HFFc6 (cell line): ENCODE results near the gene ZNHIT6. TPM values are rescaled to one million over a fixed set of nuclear protein-coding genes. Genes with fewer than 3 reads are reported as not detected.

Experiments
- DNase-seq: peaks from one replicate; pipeline ENCODE4 v3.0.0-alpha.2; 2018
- H3K27ac Mint-ChIP-seq: 2 replicates; pipeline ENCODE4 v1.8.0; 2020; ENCODE audit warnings: mild to moderate bottlenecking, mixed read lengths
- H3K27me3 Mint-ChIP-seq: 2 replicates; pipeline ENCODE4 v1.8.0; 2021; ENCODE audit warnings: mild to moderate bottlenecking, moderate library complexity, mixed read lengths; ENCODE audit not compliant: insufficient read depth
- H3K36me3 Mint-ChIP-seq: 2 replicates; pipeline ENCODE4 v1.8.0; 2021; ENCODE audit warnings: low read depth, mixed read lengths
- H3K4me1 Mint-ChIP-seq: 2 replicates; pipeline ENCODE4 v1.8.0; 2020; ENCODE audit warnings: low read depth, mixed read lengths
- H3K4me3 Mint-ChIP-seq: 2 replicates; pipeline ENCODE4 v1.8.0; 2020; ENCODE audit warnings: mild to moderate bottlenecking, moderate library complexity, mixed read lengths
- H3K9me3 Mint-ChIP-seq: 2 replicates; pipeline ENCODE4 v1.8.0; 2020; ENCODE audit warnings: mild to moderate bottlenecking, mixed read lengths
- CTCF ChIP-seq: fragments of 200-600 bp; sonication (generic); IDR thresholded peaks from 2 replicates; pipeline ENCODE4 v1.5.0; 2021; ENCODE audit warnings: antibody characterized with exemption, mild to moderate bottlenecking
- total RNA-seq, 6 experiments: library from RNA; stranded (reverse); fragmentation: NEBNext Ultra II Directional; extraction: Animal tissue kit (Norgen Biotek cat#: 25700); gene quantifications; 2 replicates in 1 of 6; 3 replicates in 5 of 6; pipeline ENCODE4 v1.2.3, GENCODE V29; 2021

Gene ZNHIT6
- total RNA-seq, 6 experiments from 2014 or later = 21.5 to 25.9 (median 23.6) TPM

DNA sequence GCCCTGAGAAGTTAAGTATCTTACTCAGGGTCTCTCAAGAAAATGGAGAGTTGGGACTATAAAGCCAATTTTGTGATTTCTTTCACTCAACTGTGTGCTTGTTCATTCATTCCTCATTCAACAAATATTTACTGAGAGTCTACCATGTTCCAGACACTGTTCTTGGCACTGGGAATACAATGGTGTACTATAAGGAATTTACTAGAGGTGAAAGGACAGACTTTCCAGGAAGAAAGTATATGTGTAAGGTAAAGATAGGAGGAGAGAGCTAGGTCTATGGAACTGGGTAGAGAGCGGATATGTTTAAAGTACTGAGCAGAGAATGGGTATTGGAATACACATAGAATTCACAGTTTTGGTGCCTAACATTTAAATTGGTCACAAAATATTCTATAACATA lies 42.3 kb downstream of the ZNHIT6 start:
- H3K4me1 Mint-ChIP-seq = peaks cover 26% of the 10 kb centered on the region
- H3K4me3 Mint-ChIP-seq = no peak overlapping the region
- H3K9me3 Mint-ChIP-seq = no peaks in the 10 kb centered on the region

DNA sequence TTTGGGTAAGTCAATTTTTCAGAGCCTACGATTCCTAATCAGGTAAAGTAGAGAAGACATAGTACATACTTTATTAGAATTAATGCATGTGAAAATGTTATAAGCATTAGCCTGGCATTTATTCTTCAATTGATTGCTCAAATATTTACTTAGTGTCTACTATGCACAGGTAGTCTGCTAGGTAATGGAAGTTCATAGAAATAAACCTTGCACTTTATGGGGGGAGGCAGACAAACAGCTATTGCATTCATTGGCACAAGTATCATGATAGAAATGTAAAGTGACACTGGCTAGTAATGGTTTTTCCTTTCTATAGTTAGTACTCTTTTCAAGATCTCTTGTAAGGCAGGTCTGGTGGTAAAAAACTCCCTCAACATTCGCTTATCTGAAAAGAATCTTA lies 44.9 kb downstream of the ZNHIT6 start:
- no peak for DNase-seq
- Mint-ChIP-seq H3K27ac (no peak overlapping the region), H3K27me3 (no peaks in the 10 kb centered on the region), H3K4me3 (no peak overlapping the region), H3K9me3 (no peaks in the 10 kb centered on the region), H3K4me1 (peaks cover 29% of the 10 kb centered on the region), H3K36me3 (peaks cover 18% of the 10 kb centered on the region)
- no peak for TF ChIP-seq CTCF

More for the DNA sequence above, 42.3 kb downstream of the ZNHIT6 start:
- Mint-ChIP-seq H3K36me3 (peaks cover 38% of the 10 kb centered on the region), H3K27me3 (no peaks in the 10 kb centered on the region), H3K27ac (no peak overlapping the region)
- no peak for TF ChIP-seq CTCF
- no peak for DNase-seq

DNA sequence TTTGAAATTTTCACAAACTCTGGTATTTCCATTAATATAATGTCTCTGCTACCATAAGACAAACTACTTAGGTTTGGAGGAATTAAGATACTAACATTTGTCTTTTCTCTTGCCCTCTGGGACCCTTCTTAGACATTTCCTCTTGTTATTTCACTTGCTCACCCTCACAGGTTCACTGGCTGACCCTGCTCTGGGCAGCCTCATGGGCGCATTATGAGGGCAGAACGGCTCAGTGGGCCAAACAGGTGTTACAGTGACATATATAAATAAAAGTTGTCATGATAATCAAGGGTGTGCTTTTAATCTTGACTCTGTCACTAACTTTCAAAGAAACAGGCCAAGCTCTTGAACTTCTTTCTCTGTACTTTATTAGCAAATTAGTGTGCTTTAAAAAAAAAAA lies 46.5 kb downstream of the ZNHIT6 start:
- H3K9me3 Mint-ChIP-seq = no peaks in the 10 kb centered on the region
- DNase-seq = no peak
- TF ChIP-seq CTCF = no peak
- H3K27ac Mint-ChIP-seq = no peak overlapping the region
- H3K27me3 Mint-ChIP-seq = no peaks in the 10 kb centered on the region
- peaks cover 38% of the 10 kb centered on the region for H3K4me1 Mint-ChIP-seq
- H3K36me3 Mint-ChIP-seq = peaks cover 14% of the 10 kb centered on the region
- H3K4me3 Mint-ChIP-seq = no peak overlapping the region

- H3K27ac Mint-ChIP-seq = no peak overlapping the region
- no peak for TF ChIP-seq CTCF
- H3K27me3 Mint-ChIP-seq = no peaks in the 10 kb centered on the region
- peaks cover 50% of the 10 kb centered on the region for H3K4me1 Mint-ChIP-seq
- no peak for DNase-seq
- no peaks in the 10 kb centered on the region for H3K9me3 Mint-ChIP-seq
- H3K36me3 Mint-ChIP-seq = peaks cover 17% of the 10 kb centered on the region
- H3K4me3 Mint-ChIP-seq = no peak overlapping the region
Observed at GRCh38 chr1:85660541-85660940, 47.7 kb downstream of the ZNHIT6 start.

DNA sequence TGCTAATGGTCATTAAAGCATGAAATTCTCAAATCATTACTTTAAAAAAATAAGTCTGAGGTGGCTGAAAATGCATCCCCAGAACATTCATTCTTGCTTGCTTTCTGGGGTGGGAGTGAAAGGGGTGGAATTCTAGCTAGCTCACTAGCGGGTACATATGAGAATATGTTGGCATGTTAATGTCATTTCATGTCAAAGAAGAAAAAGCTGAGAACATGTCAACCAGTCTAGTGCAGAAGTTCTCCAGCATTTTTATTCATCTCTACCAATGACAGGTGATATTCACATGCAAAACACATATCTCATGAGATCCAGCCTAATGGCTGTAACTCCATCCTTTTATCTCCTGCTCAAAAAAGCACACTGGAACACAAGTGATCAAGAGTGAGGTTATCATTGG lies 49.1 kb downstream of the ZNHIT6 start:
- Mint-ChIP-seq H3K27me3 (no peaks in the 10 kb centered on the region), H3K4me3 (peak overlapping the region; percentile 41; the same call in 1 of the 2 replicates), H3K4me1 (peaks cover 61% of the 10 kb centered on the region), H3K9me3 (no peaks in the 10 kb centered on the region), H3K27ac (peak overlapping the region; percentile 80), H3K36me3 (peaks cover 17% of the 10 kb centered on the region)
- no peak for DNase-seq
- no peak for TF ChIP-seq CTCF

DNA sequence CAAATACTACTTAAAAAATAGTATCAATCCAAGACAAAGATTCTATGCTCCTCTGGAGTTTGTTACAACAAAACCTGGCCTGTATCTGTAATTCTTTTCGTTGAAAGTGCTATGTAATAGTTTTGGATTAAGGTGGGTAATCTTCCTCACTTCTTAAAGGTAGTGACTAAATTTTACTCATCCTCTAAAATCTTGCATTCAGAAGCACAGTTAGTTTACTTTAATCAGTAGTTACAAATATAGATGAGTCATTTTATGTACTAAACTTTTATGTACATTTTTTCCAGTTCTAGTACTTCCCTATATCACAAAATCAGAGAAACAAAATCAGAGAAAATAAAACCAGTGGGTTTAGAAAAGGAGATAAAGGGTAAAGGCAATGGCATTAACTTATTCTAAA lies 51.3 kb downstream of the ZNHIT6 start:
- Mint-ChIP-seq H3K4me3 (no peak overlapping the region), H3K27me3 (no peaks in the 10 kb centered on the region), H3K36me3 (peaks cover 29% of the 10 kb centered on the region), H3K27ac (peak overlapping the region; percentile 44; the same call in 1 of the 2 replicates), H3K9me3 (no peaks in the 10 kb centered on the region), H3K4me1 (peaks cover 69% of the 10 kb centered on the region)
- DNase-seq = no peak
- no peak for TF ChIP-seq CTCF
